ENCODE data around the gene LHX1. TPM values are rescaled to one million over a fixed set of nuclear protein-coding genes. Genes with fewer than 3 reads are reported as not detected.

LHX1 gene
- total RNA-seq, 1 experiment from 2014 or later, result 0.61 TPM

DNA sequence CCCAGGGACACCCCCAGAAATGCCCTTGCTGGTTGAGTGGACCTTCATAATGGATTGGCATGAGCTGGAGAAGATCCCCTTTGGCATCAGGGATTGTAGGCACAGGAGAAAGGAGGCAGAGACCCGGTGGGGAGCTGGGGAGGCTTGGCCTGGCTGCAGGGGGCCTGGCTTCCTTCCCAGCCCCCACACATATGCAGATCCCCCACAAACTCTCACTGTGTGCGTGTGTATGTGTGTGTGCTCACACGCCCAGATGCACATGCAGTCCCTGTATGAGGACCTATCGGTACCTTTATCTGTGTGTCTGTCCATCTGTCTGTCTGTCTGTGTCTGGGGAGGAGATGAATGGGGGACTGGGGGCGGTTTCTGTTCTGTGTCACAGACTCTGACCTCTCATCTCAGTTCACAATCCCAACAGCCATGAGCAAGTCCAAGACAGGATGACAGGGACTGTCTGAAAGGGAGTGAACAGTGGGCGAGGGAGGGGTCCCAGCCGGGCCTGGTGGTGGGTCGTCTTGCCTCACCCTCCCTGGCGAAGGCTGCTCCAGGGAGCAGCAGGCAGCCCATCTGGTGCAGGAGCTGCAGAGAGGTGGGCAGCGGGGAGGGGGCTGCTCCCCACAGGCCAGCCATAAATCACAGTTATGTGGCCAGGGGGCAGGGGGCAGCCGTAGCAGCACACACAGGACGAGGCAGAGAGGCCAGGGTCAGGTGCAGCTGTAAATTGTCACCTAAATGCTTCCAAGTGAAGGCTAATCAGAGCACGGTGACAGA lies 46.7 kb upstream of the LHX1 start (continued):
- TF ChIP-seq, protein P1, sequence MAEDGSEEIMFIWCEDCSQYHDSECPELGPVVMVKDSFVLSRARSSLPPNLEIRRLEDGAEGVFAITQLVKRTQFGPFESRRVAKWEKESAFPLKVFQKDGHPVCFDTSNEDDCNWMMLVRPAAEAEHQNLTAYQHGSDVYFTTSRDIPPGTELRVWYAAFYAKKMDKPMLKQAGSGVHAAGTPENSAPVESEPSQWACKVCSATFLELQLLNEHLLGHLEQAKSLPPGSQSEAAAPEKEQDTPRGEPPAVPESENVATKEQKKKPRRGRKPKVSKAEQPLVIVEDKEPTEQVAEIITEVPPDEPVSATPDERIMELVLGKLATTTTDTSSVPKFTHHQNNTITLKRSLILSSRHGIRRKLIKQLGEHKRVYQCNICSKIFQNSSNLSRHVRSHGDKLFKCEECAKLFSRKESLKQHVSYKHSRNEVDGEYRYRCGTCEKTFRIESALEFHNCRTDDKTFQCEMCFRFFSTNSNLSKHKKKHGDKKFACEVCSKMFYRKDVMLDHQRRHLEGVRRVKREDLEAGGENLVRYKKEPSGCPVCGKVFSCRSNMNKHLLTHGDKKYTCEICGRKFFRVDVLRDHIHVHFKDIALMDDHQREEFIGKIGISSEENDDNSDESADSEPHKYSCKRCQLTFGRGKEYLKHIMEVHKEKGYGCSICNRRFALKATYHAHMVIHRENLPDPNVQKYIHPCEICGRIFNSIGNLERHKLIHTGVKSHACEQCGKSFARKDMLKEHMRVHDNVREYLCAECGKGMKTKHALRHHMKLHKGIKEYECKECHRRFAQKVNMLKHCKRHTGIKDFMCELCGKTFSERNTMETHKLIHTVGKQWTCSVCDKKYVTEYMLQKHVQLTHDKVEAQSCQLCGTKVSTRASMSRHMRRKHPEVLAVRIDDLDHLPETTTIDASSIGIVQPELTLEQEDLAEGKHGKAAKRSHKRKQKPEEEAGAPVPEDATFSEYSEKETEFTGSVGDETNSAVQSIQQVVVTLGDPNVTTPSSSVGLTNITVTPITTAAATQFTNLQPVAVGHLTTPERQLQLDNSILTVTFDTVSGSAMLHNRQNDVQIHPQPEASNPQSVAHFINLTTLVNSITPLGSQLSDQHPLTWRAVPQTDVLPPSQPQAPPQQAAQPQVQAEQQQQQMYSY (CRISPR knock-in tag; IDR thresholded peaks at IDR 0.05), result no peak
- TF ChIP-seq GTF2I (CRISPR knock-in tag; conservative IDR thresholded peaks at IDR 0.05) (no peak), JAZF1 (CRISPR knock-in tag; IDR thresholded peaks at IDR 0.05) (no peak)

DNA sequence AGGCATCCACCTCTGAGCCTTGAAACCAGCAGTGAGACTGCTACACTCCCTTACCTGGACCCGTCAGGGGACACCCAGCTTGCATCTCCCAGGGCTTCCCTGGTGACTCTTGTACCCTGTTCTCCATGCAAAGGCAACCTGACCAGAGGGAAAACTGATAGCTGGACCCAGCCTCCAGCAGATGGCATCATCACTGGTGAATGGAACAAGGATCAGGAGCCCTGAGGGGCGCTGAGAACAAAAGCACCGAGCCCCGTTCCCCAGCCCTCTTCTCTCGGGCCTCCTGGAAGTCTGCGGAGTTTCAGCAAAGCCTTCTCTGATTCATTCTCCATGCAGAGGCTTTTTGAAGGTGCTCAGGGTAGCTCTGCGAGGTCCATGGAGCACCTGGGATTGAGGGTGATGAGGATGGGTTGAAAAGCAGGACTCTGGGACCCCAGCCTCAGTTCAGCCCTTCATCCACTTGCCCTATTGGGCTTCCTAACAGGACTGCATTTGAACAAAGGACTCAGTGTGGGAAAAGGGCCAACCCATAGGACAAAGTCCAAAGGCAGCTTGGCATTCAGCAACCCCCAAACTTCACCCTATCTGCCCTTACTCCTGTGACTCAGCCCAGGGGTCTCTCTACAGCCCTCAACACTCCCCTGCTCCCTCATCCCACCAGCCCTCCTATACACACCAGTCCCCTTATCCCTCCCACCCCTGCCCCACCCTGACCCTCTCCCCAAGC lies 45.0 kb upstream of the LHX1 start:
- Mint-ChIP-seq H3K4me1 (peaks cover 6% of the 10 kb centered on the region), H3K27ac (no peak overlapping the region), H3K4me3 (no peak overlapping the region), H3K27me3 (ENCODE audit: low read depth) (no peaks in the 10 kb centered on the region; the same call in 1 of the 2 replicates), H3K36me3 (no peaks in the 10 kb centered on the region), H3K9me3 (no peaks in the 10 kb centered on the region)
- TF ChIP-seq MXD4 (CRISPR knock-in tag; IDR thresholded peaks at IDR 0.05; ENCODE audit: borderline replicate concordance), result no peak
- no peak for TF ChIP-seq NFE2L1 (CRISPR knock-in tag; IDR thresholded peaks at IDR 0.05)
- TF ChIP-seq, protein P2, sequence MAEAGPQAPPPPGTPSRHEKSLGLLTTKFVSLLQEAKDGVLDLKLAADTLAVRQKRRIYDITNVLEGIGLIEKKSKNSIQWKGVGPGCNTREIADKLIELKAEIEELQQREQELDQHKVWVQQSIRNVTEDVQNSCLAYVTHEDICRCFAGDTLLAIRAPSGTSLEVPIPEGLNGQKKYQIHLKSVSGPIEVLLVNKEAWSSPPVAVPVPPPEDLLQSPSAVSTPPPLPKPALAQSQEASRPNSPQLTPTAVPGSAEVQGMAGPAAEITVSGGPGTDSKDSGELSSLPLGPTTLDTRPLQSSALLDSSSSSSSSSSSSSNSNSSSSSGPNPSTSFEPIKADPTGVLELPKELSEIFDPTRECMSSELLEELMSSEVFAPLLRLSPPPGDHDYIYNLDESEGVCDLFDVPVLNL (CRISPR knock-in tag; IDR thresholded peaks at IDR 0.05; ENCODE audit: borderline replicate concordance, low read depth), result no peak
- TF ChIP-seq ZNF317 (CRISPR knock-in tag; IDR thresholded peaks at IDR 0.05; ENCODE audit: borderline replicate concordance, low read depth), result no peak
- TF ChIP-seq, protein P3, sequence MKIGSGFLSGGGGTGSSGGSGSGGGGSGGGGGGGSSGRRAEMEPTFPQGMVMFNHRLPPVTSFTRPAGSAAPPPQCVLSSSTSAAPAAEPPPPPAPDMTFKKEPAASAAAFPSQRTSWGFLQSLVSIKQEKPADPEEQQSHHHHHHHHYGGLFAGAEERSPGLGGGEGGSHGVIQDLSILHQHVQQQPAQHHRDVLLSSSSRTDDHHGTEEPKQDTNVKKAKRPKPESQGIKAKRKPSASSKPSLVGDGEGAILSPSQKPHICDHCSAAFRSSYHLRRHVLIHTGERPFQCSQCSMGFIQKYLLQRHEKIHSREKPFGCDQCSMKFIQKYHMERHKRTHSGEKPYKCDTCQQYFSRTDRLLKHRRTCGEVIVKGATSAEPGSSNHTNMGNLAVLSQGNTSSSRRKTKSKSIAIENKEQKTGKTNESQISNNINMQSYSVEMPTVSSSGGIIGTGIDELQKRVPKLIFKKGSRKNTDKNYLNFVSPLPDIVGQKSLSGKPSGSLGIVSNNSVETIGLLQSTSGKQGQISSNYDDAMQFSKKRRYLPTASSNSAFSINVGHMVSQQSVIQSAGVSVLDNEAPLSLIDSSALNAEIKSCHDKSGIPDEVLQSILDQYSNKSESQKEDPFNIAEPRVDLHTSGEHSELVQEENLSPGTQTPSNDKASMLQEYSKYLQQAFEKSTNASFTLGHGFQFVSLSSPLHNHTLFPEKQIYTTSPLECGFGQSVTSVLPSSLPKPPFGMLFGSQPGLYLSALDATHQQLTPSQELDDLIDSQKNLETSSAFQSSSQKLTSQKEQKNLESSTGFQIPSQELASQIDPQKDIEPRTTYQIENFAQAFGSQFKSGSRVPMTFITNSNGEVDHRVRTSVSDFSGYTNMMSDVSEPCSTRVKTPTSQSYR (CRISPR knock-in tag; IDR thresholded peaks at IDR 0.05), result no peak
- ChIA-PET CTCF (interaction anchor here (1.0 to 1.3 kb wide), 2 partner anchors 54 to 155 kb away, joined by 5 to 6 read pairs; no protein-coding TSS in a partner anchor), POLR2A (no interaction called here)
- ATAC-seq, result no peak; the same call in none of the 2 replicates
- DNase-seq (ENCODE audit: low spot score), result no peak

DNA sequence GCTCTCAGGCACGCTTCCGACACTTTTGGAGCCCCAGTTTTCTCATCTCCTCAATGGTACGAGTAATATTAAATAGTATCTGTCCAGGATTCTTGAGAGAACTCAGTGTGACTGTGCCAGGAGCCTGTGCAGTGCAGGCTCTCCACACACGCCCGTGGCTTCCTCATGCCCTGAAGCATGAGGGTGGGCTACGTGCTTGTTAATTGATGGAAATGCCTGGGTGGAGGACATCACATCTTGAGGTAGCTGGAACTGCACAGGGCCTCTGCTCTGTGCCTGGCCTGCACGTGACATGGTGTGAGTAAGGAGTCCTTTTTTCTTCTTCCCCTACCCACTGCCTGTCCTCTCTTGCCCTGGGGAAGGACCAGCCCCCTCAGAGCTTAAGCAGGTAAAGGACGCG lies 43.1 kb upstream of the LHX1 start:
- POLR2A ChIA-PET, result no interaction called here
- peaks cover 9% of the 10 kb centered on the region for H3K4me1 Mint-ChIP-seq

More for the DNA sequence above, 43.1 kb upstream of the LHX1 start:
- H3K4me3 Mint-ChIP-seq, result no peak overlapping the region
- no peak for TF ChIP-seq TCF7 (CRISPR knock-in tag; IDR thresholded peaks at IDR 0.05; ENCODE audit: low read depth)
- TF ChIP-seq, protein P4, sequence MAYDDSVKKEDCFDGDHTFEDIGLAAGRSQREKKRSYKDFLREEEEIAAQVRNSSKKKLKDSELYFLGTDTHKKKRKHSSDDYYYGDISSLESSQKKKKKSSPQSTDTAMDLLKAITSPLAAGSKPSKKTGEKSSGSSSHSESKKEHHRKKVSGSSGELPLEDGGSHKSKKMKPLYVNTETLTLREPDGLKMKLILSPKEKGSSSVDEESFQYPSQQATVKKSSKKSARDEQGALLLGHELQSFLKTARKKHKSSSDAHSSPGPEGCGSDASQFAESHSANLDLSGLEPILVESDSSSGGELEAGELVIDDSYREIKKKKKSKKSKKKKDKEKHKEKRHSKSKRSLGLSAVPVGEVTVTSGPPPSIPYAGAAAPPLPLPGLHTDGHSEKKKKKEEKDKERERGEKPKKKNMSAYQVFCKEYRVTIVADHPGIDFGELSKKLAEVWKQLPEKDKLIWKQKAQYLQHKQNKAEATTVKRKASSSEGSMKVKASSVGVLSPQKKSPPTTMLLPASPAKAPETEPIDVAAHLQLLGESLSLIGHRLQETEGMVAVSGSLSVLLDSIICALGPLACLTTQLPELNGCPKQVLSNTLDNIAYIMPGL (CRISPR knock-in tag; IDR thresholded peaks at IDR 0.05), result no peak
- TF ChIP-seq ZNF263 (CRISPR knock-in tag; IDR thresholded peaks at IDR 0.05; ENCODE audit: low read depth), result no peak
- TF ChIP-seq, protein P5, sequence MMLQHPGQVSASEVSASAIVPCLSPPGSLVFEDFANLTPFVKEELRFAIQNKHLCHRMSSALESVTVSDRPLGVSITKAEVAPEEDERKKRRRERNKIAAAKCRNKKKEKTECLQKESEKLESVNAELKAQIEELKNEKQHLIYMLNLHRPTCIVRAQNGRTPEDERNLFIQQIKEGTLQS (CRISPR knock-in tag; conservative IDR thresholded peaks at IDR 0.05), result no peak
- TF ChIP-seq HMGA2 (CRISPR knock-in tag; IDR thresholded peaks at IDR 0.05), result no peak
- TF ChIP-seq, protein P6, sequence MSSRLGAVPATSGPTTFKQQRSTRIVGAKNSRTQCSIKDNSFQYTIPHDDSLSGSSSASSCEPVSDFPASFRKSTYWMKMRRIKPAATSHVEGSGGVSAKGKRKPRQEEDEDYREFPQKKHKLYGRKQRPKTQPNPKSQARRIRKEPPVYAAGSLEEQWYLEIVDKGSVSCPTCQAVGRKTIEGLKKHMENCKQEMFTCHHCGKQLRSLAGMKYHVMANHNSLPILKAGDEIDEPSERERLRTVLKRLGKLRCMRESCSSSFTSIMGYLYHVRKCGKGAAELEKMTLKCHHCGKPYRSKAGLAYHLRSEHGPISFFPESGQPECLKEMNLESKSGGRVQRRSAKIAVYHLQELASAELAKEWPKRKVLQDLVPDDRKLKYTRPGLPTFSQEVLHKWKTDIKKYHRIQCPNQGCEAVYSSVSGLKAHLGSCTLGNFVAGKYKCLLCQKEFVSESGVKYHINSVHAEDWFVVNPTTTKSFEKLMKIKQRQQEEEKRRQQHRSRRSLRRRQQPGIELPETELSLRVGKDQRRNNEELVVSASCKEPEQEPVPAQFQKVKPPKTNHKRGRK (CRISPR knock-in tag; IDR thresholded peaks at IDR 0.05; ENCODE audit: borderline replicate concordance), result no peak
- no peak for TF ChIP-seq PRRX2 (CRISPR knock-in tag; IDR thresholded peaks at IDR 0.05)
- no peak for TF ChIP-seq NFATC4 (CRISPR knock-in tag; IDR thresholded peaks at IDR 0.05)
- TF ChIP-seq, protein P7, sequence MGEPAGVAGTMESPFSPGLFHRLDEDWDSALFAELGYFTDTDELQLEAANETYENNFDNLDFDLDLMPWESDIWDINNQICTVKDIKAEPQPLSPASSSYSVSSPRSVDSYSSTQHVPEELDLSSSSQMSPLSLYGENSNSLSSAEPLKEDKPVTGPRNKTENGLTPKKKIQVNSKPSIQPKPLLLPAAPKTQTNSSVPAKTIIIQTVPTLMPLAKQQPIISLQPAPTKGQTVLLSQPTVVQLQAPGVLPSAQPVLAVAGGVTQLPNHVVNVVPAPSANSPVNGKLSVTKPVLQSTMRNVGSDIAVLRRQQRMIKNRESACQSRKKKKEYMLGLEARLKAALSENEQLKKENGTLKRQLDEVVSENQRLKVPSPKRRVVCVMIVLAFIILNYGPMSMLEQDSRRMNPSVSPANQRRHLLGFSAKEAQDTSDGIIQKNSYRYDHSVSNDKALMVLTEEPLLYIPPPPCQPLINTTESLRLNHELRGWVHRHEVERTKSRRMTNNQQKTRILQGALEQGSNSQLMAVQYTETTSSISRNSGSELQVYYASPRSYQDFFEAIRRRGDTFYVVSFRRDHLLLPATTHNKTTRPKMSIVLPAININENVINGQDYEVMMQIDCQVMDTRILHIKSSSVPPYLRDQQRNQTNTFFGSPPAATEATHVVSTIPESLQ (CRISPR knock-in tag; IDR thresholded peaks at IDR 0.05), result no peak
- CTCF ChIA-PET, result interaction anchor here (0.6 kb wide), 1 partner anchor 302 kb away, joined by 3 read pairs; the partner anchor contains the start of gene DHRS11
- no peaks in the 10 kb centered on the region for H3K36me3 Mint-ChIP-seq
- no peak overlapping the region for H3K27ac Mint-ChIP-seq
- no peaks in the 10 kb centered on the region; the same call in 1 of the 2 replicates for H3K27me3 Mint-ChIP-seq (ENCODE audit: low read depth)
- DNase-seq (ENCODE audit: low spot score) (no peak), ATAC-seq (no peak)
- no peaks in the 10 kb centered on the region for H3K9me3 Mint-ChIP-seq
